Lung (tissue), 12 donors: ENCODE data around the gene PTPN3. TPM values are rescaled to one million over a fixed set of nuclear protein-coding genes. Genes with fewer than 3 reads are reported as not detected.
"Not testable (repeated sequence)": the region's sequence is repeated elsewhere in the genome, so short reads cannot be mapped to it uniquely, and the experiment has no call there.

Experiments
- ATAC-seq: fragments of 200-7000 bp; cut with Tn5 transposase; one replicate; pipeline ENCODE4 v1.9.1; 2020; ENCODE audit warnings: moderate number of reproducible peaks; ENCODE audit not compliant: insufficient read depth, low FRiP score
- DNase-seq, 3 donors: peaks; one replicate each; pipeline ENCODE4 v3.0.0-alpha.2; 2013 to 2017
- H3K27ac ChIP-seq, 2 donors: one replicate each; pipeline ENCODE4 v1.5.1; 2013; ENCODE audit warnings: mild to moderate bottlenecking in 2 of 2, moderate library complexity in 2 of 2, control low read depth in 1 of 2, inconsistent platforms in 1 of 2, low read depth in 1 of 2, low read length in 1 of 2
- H3K27me3 ChIP-seq, 3 donors: one replicate each; pipeline ENCODE4 v1.5.1; 2013; ENCODE audit warnings: low read length in 2 of 3; ENCODE audit not compliant: control insufficient read depth in 3 of 3, insufficient read depth in 3 of 3
- H3K36me3 ChIP-seq, 4 donors: one replicate each; pipeline ENCODE4 v1.5.1; 2013; ENCODE audit warnings: low read length in 4 of 4, mild to moderate bottlenecking in 1 of 4, moderate library complexity in 1 of 4; ENCODE audit not compliant: control insufficient read depth in 4 of 4, insufficient read depth in 4 of 4
- H3K4me1 ChIP-seq, 5 donors: one replicate each; pipeline ENCODE4 v1.5.1; 2013; ENCODE audit warnings: low read length in 5 of 5, mild to moderate bottlenecking in 2 of 5, moderate library complexity in 1 of 5; ENCODE audit not compliant: control insufficient read depth in 5 of 5, insufficient read depth in 5 of 5
- H3K4me3 ChIP-seq: one replicate; pipeline ENCODE4 v1.5.1; 2013; ENCODE audit warnings: mild to moderate bottlenecking, control low read depth, moderate library complexity
- H3K9ac ChIP-seq, 2 donors: one replicate each; pipeline ENCODE4 v1.5.1; 2013; ENCODE audit warnings: low read length in 2 of 2, control low read depth in 1 of 2; ENCODE audit not compliant: insufficient read depth in 1 of 2
- H3K9me3 ChIP-seq, 4 donors: one replicate each; pipeline ENCODE4 v1.5.1; 2013; ENCODE audit warnings: low read length in 3 of 4, mild to moderate bottlenecking in 1 of 4, moderate library complexity in 1 of 4; ENCODE audit not compliant: control insufficient read depth in 4 of 4, insufficient read depth in 3 of 4
- WGBS, 2 donors: extraction: QIAGEN DNeasy Blood & Tissue Kit; methylation state at CpG; one replicate each; pipeline ENCODE4 v1.1.7; 2013; 5-methylcytosine and 5-hydroxymethylcytosine counted together
- polyA plus RNA-seq, 2 donors: library from polyadenylated mRNA; stranded (reverse); fragments of 200-250 nt; gene quantifications; one replicate each; pipeline ENCODE4 v1.2.1, GENCODE V29; 2013
- total RNA-seq, 2 donors: library from RNA; depleted of rRNA in 1 of 2; stranded (reverse); fragments of >200 nt in 1 of 2; gene quantifications; one replicate each; pipeline ENCODE4 v1.2.1, GENCODE V29; 2014 to 2021
- TF ChIP-seq, protein P1 (sequence below): IDR thresholded peaks from 2 replicates; pipeline ENCODE4 v1.5.1; 2012; ENCODE audit warnings: mild to moderate bottlenecking; ENCODE audit errors: control extremely low read depth, extremely low read depth
- donor health status: control.
- donor health status: control.
- donor health status: Bipolar disorder and iron deficiency.
- donor health status: healthy.
- donor health status: DM: yes; HTN: yes; CAD: no.

PTPN3 gene
- total and polyA plus RNA-seq, 4 donors: 5.7 to 16.9 (median 11.2) TPM

DNA sequence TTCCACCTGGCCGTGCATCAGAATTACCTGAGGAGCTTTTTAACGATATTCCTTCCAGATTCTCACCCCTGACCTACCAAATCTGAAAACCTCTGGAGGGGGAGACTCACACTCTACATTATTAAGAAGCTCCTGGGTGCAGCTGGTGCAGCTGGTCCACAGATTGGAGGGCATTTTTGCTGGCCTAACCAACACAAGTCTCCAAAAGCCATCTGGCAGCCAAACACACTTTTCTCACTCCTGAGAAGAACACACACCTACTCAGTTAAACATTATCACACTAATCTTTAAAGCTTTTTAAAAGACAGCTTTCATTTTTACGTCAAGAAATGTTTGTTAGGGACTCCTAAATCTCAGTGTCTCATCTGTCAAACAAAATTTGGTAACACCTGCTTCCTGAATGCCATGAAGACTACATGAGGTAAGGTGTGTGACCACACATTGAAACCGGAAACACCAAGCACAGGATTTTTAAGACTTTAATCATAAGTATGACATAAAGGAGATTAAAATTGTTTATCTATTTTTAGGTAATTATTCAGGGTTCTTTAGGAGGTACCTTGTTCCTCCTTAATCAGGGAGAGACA, 14.2 kb upstream of the PTPN3 start:
- Histone ChIP-seq H3K9me3 (no peaks in the 10 kb centered on the region), H3K9ac (no peak overlapping the region), H3K36me3 (no peaks in the 10 kb centered on the region), H3K27me3 (no peaks in the 10 kb centered on the region), H3K4me1 (peaks cover 0 to 1% (median 0%) of the 10 kb centered on the region in 5 donors), H3K4me3 (no peak overlapping the region), H3K27ac (no peak overlapping the region)
- no peak for ATAC-seq
- WGBS, 2 donors: 73 to 80% methylated on average over 4 of the region's 4 CpGs
- TF ChIP-seq, protein P1, sequence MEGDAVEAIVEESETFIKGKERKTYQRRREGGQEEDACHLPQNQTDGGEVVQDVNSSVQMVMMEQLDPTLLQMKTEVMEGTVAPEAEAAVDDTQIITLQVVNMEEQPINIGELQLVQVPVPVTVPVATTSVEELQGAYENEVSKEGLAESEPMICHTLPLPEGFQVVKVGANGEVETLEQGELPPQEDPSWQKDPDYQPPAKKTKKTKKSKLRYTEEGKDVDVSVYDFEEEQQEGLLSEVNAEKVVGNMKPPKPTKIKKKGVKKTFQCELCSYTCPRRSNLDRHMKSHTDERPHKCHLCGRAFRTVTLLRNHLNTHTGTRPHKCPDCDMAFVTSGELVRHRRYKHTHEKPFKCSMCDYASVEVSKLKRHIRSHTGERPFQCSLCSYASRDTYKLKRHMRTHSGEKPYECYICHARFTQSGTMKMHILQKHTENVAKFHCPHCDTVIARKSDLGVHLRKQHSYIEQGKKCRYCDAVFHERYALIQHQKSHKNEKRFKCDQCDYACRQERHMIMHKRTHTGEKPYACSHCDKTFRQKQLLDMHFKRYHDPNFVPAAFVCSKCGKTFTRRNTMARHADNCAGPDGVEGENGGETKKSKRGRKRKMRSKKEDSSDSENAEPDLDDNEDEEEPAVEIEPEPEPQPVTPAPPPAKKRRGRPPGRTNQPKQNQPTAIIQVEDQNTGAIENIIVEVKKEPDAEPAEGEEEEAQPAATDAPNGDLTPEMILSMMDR: no peak
- DNase-seq: no peak

DNA sequence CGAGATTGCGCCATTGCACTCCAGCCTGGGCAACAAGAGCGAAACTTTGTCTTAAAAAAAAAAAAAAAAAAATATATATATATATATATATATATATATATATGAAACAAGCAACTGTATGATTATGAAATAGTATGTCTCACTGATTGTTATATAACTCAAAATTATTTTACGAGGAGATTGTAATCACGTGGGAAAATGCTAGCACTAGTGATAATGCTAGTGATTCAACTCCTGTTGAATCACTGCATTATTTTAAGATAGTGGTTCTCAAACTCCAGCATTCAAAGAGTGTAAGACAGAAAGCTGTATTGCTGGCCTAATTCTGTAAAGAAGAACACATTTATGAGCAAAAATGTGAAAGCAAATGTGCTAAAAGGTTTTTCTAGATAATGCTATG, 12.4 kb upstream of the PTPN3 start:
- TF ChIP-seq, protein P1: no peak
- Histone ChIP-seq H3K4me3 (no peak overlapping the region), H3K4me1 (no peaks in the 10 kb centered on the region), H3K27me3 (no peaks in the 10 kb centered on the region), H3K9me3 (no peaks in the 10 kb centered on the region), H3K27ac (no peak overlapping the region), H3K36me3 (no peaks in the 10 kb centered on the region), H3K9ac (no peak overlapping the region)
- WGBS, 2 donors: 91 to 94% methylated on average over 5 of the region's 5 CpGs
- DNase-seq (no peak), ATAC-seq (no peak)

DNA sequence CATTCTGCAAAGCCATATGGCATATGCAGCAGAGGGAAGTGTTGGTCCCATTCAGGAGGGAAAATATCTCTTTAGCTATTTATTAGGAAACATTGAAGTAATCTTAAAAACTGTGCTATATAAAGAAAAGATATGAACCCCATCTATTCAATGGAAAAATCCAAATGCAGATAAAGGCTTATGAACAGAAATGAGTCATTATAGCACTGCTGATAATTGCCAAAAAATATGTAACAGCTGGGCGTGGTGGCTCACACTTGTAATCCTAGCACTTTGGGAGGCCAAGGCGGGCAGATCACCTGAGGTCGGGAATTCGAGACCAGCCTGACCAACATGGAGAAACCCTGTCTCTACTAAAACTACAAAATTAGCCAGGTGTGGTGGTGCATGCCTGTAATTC, 11.9 kb upstream of the PTPN3 start:
- ATAC-seq, H3K27me3 ChIP-seq: not testable (repeated sequence)
- WGBS, 2 donors: 76 to 84% methylated on average over 4 of the region's 4 CpGs

DNA sequence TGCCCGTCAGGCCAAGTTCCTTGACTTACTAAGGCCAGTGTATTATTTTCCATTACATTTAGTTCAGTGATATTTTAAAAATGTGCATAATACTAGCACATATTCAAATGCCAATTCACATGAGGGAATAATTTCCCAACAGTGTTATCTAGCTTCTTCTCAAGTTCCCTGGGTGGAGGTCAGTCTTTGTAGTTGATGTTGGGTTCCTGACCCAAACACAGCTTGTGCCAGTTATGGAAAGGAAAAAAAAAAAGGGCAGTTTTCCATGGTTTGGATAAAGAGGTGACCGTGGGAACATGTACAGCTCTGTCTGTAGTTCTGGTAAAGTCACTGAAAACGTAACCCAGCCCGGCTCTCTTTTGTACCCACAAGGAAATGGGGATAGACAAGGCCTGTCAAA, 11.5 kb upstream of the PTPN3 start:
- DNase-seq: no peak
- TF ChIP-seq, protein P1: no peak
- peaks cover 0 to 2% (median 0%) of the 10 kb centered on the region in 3 donors for H3K27me3 ChIP-seq
- no peak overlapping the region for H3K27ac ChIP-seq
- WGBS, 2 donors: 49 to 51% methylated on average over 4 of the region's 4 CpGs
- no peak overlapping the region for H3K4me3 ChIP-seq
- no peaks in the 10 kb centered on the region for H3K36me3 ChIP-seq
- no peaks in the 10 kb centered on the region for H3K9me3 ChIP-seq
- ATAC-seq: no peak
- no peak overlapping the region for H3K9ac ChIP-seq
- no peaks in the 10 kb centered on the region for H3K4me1 ChIP-seq

More for the DNA sequence above, 11.9 kb upstream of the PTPN3 start:
- not testable (repeated sequence) for H3K36me3 ChIP-seq, H3K27ac ChIP-seq, H3K9me3 ChIP-seq, H3K4me3 ChIP-seq, H3K4me1 ChIP-seq, DNase-seq, H3K9ac ChIP-seq
